ENCODE data around the gene SLC5A3. TPM values are rescaled to one million over a fixed set of nuclear protein-coding genes. Genes with fewer than 3 reads are reported as not detected.
A peak's percentile ranks its signal among the peaks of the same experiment; 100 is the strongest.

SLC5A3 gene
- total RNA-seq, 2 experiments from 2014 or later = 22.2 to 31.5 TPM

DNA sequence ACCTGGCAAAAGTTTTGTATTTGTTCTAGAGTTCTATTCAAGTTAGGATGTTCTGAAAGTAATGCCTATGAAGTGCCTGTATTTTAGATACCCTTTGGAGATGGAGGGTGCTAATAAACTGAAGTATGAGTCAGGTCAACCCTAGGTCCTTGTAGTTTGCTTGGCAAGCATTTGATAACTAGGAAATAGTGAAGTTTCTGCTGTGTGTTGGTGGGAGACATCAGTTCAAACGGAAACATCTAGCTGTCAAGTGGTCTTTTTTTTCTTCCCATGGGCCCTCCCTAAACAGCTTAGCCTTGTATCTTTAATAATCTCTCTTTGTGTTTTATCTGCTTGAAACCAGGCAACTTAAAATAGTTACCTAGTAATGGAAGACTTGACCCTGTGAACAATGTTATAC lies 4.5 kb downstream of the SLC5A3 start:
- peaks cover 85% of the 10 kb centered on the region for H3K79me2 ChIP-seq (ENCODE audit: insufficient read depth, low read depth, low read length)

DNA sequence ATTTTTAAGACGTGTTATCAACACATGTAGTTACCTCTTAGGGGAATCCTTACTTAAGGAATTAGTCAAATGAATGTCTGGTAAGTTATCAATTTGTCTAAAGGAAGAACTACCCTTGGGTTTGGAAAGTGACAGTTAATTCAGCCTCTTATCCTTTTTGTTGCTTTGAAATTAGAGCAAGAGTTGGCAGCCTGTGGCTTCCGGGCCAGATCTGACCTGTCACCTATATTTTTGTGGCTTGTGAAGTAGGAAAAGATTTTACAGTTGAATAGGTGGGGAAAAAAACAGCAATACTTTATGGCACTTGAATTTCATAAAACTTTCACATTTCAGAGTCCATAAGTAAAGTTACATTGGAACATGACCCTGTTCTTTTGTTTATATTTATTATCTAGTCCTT lies 5.5 kb downstream of the SLC5A3 start:
- no peak overlapping the region for H3K4me2 ChIP-seq (ENCODE audit: low read length)
- CTCF ChIA-PET (ENCODE audit: unreplicated experiment) = no interaction called here
- DNase-seq (ENCODE audit: low spot score) = no peak
- H3K9me3 ChIP-seq (ENCODE audit: low read length) = no peaks in the 10 kb centered on the region
- H3K79me2 ChIP-seq (ENCODE audit: insufficient read depth, low read depth, low read length) = peaks cover 95% of the 10 kb centered on the region
- POLR2A ChIA-PET = interaction anchor here (0.6 to 1.4 kb wide), 2 partner anchors 12 to 24 kb away, joined by 3 read pairs; no protein-coding TSS in a partner anchor
- H3K9me2 ChIP-seq (ENCODE audit: insufficient read depth, low read length) = no peaks in the 10 kb centered on the region
- no peak overlapping the region for H2AFZ ChIP-seq (ENCODE audit: low read length)
- intact Hi-C loops (cut with micrococcal nuclease; ENCODE audit: unreplicated experiment) = no loop called here
- BruUV-seq (replicated peaks) = no TSS peak
- no peak overlapping the region for H3K27ac ChIP-seq (ENCODE audit: low read depth, low read length, poor library complexity, severe bottlenecking)
- TF ChIP-seq, protein P1, sequence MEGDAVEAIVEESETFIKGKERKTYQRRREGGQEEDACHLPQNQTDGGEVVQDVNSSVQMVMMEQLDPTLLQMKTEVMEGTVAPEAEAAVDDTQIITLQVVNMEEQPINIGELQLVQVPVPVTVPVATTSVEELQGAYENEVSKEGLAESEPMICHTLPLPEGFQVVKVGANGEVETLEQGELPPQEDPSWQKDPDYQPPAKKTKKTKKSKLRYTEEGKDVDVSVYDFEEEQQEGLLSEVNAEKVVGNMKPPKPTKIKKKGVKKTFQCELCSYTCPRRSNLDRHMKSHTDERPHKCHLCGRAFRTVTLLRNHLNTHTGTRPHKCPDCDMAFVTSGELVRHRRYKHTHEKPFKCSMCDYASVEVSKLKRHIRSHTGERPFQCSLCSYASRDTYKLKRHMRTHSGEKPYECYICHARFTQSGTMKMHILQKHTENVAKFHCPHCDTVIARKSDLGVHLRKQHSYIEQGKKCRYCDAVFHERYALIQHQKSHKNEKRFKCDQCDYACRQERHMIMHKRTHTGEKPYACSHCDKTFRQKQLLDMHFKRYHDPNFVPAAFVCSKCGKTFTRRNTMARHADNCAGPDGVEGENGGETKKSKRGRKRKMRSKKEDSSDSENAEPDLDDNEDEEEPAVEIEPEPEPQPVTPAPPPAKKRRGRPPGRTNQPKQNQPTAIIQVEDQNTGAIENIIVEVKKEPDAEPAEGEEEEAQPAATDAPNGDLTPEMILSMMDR (conservative IDR thresholded peaks at IDR 0.05; ENCODE audit: low read length) = no peak
- no peak for TF ChIP-seq EZH2phosphoT487 (IDR thresholded peaks at IDR 0.05; ENCODE audit: borderline replicate concordance, low read depth, low read length)
- H4K20me1 ChIP-seq (ENCODE audit: insufficient read depth, low read length) = peaks cover 35% of the 10 kb centered on the region
- peaks cover 91% of the 10 kb centered on the region for H3K36me3 ChIP-seq (ENCODE audit: insufficient read depth, low read length)
- no peak overlapping the region for H3K4me3 ChIP-seq (ENCODE audit: low read depth, low read length, poor library complexity, severe bottlenecking)
- peaks cover 38% of the 10 kb centered on the region for H3K4me1 ChIP-seq (ENCODE audit: insufficient read depth, low read length, poor library complexity, severe bottlenecking)

More for the DNA sequence above, 4.5 kb downstream of the SLC5A3 start:
- H3K4me3 ChIP-seq (ENCODE audit: low read depth, low read length, poor library complexity, severe bottlenecking) = no peak overlapping the region
- H3K9me2 ChIP-seq (ENCODE audit: insufficient read depth, low read length) = no peaks in the 10 kb centered on the region
- H3K9me3 ChIP-seq (ENCODE audit: low read length) = no peaks in the 10 kb centered on the region
- peaks cover 40% of the 10 kb centered on the region for H3K4me1 ChIP-seq (ENCODE audit: insufficient read depth, low read length, poor library complexity, severe bottlenecking)
- no TSS peak for BruUV-seq (replicated peaks)
- CTCF ChIA-PET (ENCODE audit: unreplicated experiment) = interaction anchor here (0.7 kb wide), 1 partner anchor 13 kb away, joined by 3 read pairs; no protein-coding TSS in a partner anchor
- peaks cover 81% of the 10 kb centered on the region for H3K36me3 ChIP-seq (ENCODE audit: insufficient read depth, low read length)
- no peak overlapping the region for H3K27ac ChIP-seq (ENCODE audit: low read depth, low read length, poor library complexity, severe bottlenecking)
- peaks cover 35% of the 10 kb centered on the region for H4K20me1 ChIP-seq (ENCODE audit: insufficient read depth, low read length)
- peak overlapping the region; percentile 22; the same call in 1 of the 2 replicates for H3K4me2 ChIP-seq (ENCODE audit: low read length)
- H2AFZ ChIP-seq (ENCODE audit: low read length) = no peak overlapping the region
- intact Hi-C loops (cut with micrococcal nuclease; ENCODE audit: unreplicated experiment) = no loop called here
- POLR2A ChIA-PET = interaction anchor here (1.4 to 2.7 kb wide), 2 partner anchors 15 to 25 kb away, joined by 3 to 6 read pairs; no protein-coding TSS in a partner anchor
- no peak for TF ChIP-seq EZH2phosphoT487 (IDR thresholded peaks at IDR 0.05; ENCODE audit: borderline replicate concordance, low read depth, low read length)
- TF ChIP-seq, protein P1 (conservative IDR thresholded peaks at IDR 0.05; ENCODE audit: low read length) = no peak
- no peak for DNase-seq (ENCODE audit: low spot score)

DNA sequence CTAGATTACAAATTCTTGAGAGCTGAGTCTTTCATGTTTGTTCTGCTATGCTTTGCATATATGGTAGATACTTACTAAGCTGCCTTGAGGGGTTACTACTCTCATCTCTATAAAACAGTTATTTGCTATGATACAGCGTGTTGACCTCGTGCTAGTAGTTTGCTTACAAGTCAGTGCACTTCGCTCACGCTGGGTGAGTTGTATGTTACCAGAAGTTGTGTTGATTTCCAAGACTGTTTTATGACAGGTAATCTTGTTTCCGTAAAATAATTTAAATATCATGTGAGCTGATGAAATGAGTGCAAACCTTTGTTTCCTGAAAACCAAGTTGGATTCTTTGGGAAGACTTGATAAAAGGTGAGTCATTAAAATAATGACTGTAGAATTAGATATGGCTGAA lies 7.3 kb downstream of the SLC5A3 start:
- no peak for DNase-seq (ENCODE audit: low spot score)
- no peaks in the 10 kb centered on the region for H3K9me2 ChIP-seq (ENCODE audit: insufficient read depth, low read length)
- intact Hi-C loops (cut with micrococcal nuclease; ENCODE audit: unreplicated experiment) = no loop called here
- peaks cover 27% of the 10 kb centered on the region for H3K4me1 ChIP-seq (ENCODE audit: insufficient read depth, low read length, poor library complexity, severe bottlenecking)
- peaks cover 94% of the 10 kb centered on the region for H3K36me3 ChIP-seq (ENCODE audit: insufficient read depth, low read length)
- no peak overlapping the region for H3K4me2 ChIP-seq (ENCODE audit: low read length)
- TF ChIP-seq EZH2phosphoT487 (IDR thresholded peaks at IDR 0.05; ENCODE audit: borderline replicate concordance, low read depth, low read length) = no peak
- TF ChIP-seq, protein P1 (conservative IDR thresholded peaks at IDR 0.05; ENCODE audit: low read length) = no peak
- no peaks in the 10 kb centered on the region for H3K9me3 ChIP-seq (ENCODE audit: low read length)
- POLR2A ChIA-PET = no interaction called here
- H2AFZ ChIP-seq (ENCODE audit: low read length) = no peak overlapping the region
- no peak overlapping the region for H3K27ac ChIP-seq (ENCODE audit: low read depth, low read length, poor library complexity, severe bottlenecking)
- peaks cover 20% of the 10 kb centered on the region for H4K20me1 ChIP-seq (ENCODE audit: insufficient read depth, low read length)
- H3K4me3 ChIP-seq (ENCODE audit: low read depth, low read length, poor library complexity, severe bottlenecking) = no peak overlapping the region
- no TSS peak for BruUV-seq (replicated peaks)
- CTCF ChIA-PET (ENCODE audit: unreplicated experiment) = no interaction called here
- H3K79me2 ChIP-seq (ENCODE audit: insufficient read depth, low read depth, low read length) = peaks cover 94% of the 10 kb centered on the region; the same call in 1 of the 2 replicates

Data from OCI-LY7 (cell line).